GM21529 (cell line): ENCODE data around the gene ZNF763.
"Not testable (repeated sequence)": the region's sequence is repeated elsewhere in the genome, so short reads cannot be mapped to it uniquely, and the experiment has no call there.

Source experiments
- ATAC-seq: cut with Tn5 transposase; IDR thresholded peaks from one replicate; pipeline ENCODE4 v1.9.1; 2021; ENCODE audit not compliant: unreplicated experiment

ZNF763 gene

GRCh38 chr19:11964858-11965645 is at the start of gene ZNF763:
Gene ZNF763, plus strand, starts transcription at chr19:11965040. Its CDS starts 169 bp downstream, at chr19:11965209.
- peak; percentile 78 for ATAC-seq

- no peak for ATAC-seq
Observed at GRCh38 chr19:11921852-11922495, 42.9 kb upstream of the ZNF763 start.

- peak; percentile 89 for ATAC-seq
Observed at GRCh38 chr19:11924886-11925650, 39.8 kb upstream of the ZNF763 start, which contains the start of gene ZNF700. Gene ZNF700, plus strand, starts transcription at chr19:11925107. Its CDS starts 104 bp downstream, at chr19:11925211.

GRCh38 chr19:11925651-11926187 is 39.1 kb upstream of the ZNF763 start:
- not testable (repeated sequence) for ATAC-seq

DNA sequence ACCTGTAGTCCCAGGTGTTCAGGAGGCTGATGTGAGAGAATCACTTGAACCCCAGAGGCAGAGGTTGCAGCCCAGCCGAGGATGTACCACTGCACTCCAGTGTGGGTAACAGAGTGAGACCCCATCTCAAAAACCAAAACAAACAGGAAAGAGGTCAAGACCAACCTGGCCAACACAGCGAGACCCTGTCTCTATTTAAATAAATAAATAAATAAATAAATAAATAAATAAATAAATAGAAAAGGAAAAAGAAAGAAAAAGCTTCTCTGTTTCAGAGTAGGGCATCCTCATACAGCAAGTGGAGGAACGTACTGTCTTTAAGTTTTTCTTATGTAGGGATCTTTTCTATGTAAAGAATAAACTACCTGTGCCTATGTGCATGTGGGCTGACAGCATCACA is 37.6 kb upstream of the ZNF763 start:
- ATAC-seq: no peak

- no peak for ATAC-seq
Observed at GRCh38 chr19:11931051-11931450, 33.8 kb upstream of the ZNF763 start.

DNA sequence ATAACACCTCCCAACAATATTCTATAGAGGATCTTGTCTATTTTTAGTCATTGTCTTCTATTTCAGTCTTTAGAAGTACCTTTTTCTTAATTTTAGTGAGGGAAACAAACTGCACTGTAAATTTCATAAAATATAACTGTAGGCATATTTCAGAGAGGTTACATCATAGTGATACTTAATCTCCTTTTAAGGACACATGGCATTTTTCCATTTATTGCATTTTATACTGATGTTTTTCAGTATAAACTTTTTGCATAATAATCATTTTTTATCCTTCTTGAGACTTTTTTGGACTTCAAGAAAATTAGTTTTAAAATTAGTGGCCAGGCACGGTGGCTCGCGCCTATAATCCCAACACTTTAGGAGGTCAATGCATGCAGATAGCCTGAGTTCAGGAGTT is 33.3 kb upstream of the ZNF763 start:
- ATAC-seq: no peak

DNA sequence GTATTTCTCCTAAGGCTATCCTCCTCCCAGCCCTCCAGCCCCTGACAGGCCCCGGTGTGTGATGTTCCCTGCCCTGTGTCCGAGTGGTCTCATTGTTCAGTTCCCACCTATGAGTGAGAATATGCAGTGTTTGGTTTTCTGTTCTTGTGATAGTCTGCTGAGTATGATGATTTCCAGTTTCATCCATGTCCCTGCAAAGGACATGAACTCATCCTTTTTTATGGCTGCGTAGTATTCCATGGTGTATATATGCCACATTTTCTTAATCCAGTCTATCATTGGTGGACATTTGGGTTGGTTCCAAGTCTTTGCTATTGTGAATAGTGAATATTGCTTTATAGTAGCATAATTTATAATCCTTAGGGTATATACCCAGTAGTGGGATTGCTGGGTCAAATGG is 29.0 kb upstream of the ZNF763 start:
- not testable (repeated sequence) for ATAC-seq

GRCh38 chr19:11938383-11938782 is 26.5 kb upstream of the ZNF763 start:
- ATAC-seq: not testable (repeated sequence)

GRCh38 chr19:11941361-11941887 is 23.4 kb upstream of the ZNF763 start:
- ATAC-seq: not testable (repeated sequence)

- ATAC-seq: no peak
Observed at GRCh38 chr19:11942008-11942842, 22.6 kb upstream of the ZNF763 start.

DNA sequence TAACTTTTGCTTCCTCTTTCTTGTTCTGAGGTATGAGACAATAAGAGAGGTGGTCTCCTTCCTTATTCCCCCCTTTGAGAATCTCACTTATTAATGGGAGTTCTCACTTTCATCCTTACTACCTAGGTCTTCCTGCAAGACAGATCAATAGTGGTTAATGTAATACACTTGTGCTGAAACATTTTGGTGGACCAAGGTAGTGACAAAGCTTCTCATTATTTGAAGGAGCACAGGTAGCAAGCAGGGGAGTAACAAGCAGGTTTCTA is 22.1 kb upstream of the ZNF763 start:
- no peak for ATAC-seq

- no peak for ATAC-seq
Observed at GRCh38 chr19:11944656-11945055, 20.2 kb upstream of the ZNF763 start.

DNA sequence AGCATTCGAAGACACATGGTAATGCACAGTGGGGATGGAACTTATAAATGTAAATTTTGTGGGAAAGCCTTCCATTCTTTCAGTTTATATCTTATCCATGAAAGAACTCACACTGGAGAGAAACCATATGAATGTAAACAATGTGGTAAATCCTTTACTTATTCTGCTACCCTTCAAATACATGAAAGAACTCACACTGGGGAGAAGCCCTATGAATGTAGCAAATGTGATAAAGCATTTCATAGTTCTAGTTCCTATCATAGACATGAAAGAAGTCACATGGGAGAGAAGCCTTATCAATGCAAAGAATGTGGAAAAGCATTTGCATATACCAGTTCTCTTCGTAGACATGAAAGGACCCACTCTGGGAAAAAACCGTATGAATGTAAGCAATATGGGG is 16.2 kb upstream of the ZNF763 start:
- ATAC-seq: no peak

GRCh38 chr19:11949201-11949600 is 15.6 kb upstream of the ZNF763 start:
- no peak for ATAC-seq

- not testable (repeated sequence) for ATAC-seq
Observed at GRCh38 chr19:11949614-11950080, 15.2 kb upstream of the ZNF763 start.

DNA sequence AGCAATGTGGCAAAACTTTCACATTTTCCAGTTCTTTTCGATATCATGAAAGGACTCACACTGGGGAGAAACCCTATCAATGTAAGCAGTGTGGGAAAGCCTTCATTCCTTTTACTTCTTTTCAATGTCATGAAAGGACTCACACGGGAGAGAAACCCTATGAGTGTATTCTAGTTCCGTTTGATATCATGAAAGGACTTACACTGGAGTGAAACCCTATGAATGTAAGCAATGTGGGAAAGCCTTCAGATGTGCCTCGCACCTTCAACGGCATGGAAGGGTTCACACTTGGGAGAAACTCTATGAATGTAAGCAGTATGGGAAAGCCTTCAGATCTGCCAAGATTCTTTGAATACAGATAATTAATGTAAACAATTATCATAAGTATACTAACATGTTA is 14.5 kb upstream of the ZNF763 start:
- ATAC-seq: no peak

DNA sequence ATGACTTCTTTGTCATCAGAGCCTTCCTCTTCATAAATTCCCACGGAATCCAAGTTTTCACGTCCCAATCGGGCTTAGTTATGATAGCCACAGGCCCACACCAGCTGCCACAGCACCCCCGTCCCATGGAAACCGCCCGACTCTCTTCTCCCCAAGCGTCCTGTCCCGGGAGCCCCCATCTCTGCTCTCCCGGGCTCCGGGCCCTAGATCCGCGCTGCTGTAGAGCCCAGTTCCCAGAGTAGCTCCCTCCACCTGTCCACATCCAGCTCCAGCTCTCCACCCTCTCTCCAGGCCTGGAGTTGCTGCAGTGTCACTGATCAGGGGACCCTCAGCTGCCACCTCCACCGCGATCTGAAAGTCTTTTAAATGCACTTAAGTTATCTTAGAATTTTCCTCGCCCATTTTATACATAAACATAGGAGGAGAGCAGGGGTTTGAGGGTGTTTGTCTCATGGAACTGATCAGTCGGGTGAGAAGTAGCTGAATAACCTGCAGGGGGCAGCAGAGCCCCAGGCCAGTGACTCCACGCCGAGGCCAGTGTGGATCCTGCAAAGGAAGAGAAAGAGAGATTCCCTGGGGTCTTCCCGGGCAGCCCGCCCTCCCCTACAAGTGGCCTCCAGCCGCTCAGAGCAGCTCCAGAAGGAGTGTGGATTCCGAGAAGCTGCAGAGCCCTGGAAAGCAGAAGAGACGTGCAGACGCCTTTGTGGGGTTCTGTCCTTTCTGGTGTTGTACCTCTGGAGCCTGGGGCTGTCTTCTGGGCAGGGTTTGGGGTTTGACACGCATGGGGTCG is 1.1 kb upstream of the ZNF763 start:
- peak; percentile 37 for ATAC-seq

- ATAC-seq: no peak
Observed at GRCh38 chr19:11964496-11964857, 363 bp upstream of the ZNF763 start.

GRCh38 chr19:11970174-11970573 is 5.3 kb downstream of the ZNF763 start:
- no peak for ATAC-seq
